Retinal pigment epithelial cell (primary cell): ENCODE measurements around the gene GAGE10.
A peak's percentile ranks its signal among the peaks of the same experiment; 100 is the strongest.

Experiments
- DNase-seq: peaks from one replicate; pipeline ENCODE4 v3.0.0-alpha.2; 2010; ENCODE audit warnings: low read depth
- H3K4me3 ChIP-seq: 2 replicates; pipeline ENCODE4 v1.5.1; 2011; ENCODE audit warnings: mild to moderate bottlenecking, low read length, control low read depth, moderate library complexity
- CTCF ChIP-seq: conservative IDR thresholded peaks from 2 replicates; pipeline ENCODE4 v1.5.1; 2011; ENCODE audit warnings: low read depth, low read length, control low read depth, inconsistent platforms

The GAGE10 gene

GRCh38 chrX:49269010-49269766 lies 34.3 kb upstream of the GAGE10 start:
- TF ChIP-seq CTCF, result no peak

DNA sequence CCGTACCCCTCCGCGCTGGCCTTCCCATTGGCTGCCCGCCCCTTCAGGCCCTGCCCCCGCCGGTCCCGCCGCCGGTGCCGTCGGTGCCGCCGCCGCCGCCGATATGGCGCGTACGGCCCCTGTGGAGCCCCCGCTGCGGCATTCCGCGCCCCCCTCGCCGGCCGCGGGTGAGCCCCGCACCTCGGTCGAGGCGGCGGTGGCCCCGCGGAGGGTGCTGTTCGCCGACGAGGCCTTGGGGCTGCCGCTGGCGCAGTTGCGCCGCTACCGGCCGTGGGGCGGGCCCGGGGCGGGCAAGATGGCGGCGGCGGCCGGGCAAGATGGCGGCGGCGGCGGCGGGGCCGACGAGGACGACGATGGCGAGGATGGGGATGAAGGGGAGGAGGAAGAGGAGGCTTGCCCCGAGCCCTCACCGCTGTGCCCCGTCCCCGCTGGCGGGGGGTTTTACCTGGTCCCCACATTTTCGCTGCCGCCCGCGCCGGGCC lies 33.6 kb upstream of the GAGE10 start, which contains the start of gene PPP1R3F:
Gene PPP1R3F, plus strand, starts transcription at position 27 of the 482 bp plus-strand sequence. Its CDS starts 77 bp downstream, at position 104.
- no peak for TF ChIP-seq CTCF
- no peak for DNase-seq
- peak within 1 kb of the TSS; percentile 72 for H3K4me3 ChIP-seq

More at GRCh38 chrX:49269010-49269766, 34.3 kb upstream of the GAGE10 start:
- H3K4me3 ChIP-seq, result peak overlapping the region; percentile 72
- peak; percentile 90 for DNase-seq

DNA sequence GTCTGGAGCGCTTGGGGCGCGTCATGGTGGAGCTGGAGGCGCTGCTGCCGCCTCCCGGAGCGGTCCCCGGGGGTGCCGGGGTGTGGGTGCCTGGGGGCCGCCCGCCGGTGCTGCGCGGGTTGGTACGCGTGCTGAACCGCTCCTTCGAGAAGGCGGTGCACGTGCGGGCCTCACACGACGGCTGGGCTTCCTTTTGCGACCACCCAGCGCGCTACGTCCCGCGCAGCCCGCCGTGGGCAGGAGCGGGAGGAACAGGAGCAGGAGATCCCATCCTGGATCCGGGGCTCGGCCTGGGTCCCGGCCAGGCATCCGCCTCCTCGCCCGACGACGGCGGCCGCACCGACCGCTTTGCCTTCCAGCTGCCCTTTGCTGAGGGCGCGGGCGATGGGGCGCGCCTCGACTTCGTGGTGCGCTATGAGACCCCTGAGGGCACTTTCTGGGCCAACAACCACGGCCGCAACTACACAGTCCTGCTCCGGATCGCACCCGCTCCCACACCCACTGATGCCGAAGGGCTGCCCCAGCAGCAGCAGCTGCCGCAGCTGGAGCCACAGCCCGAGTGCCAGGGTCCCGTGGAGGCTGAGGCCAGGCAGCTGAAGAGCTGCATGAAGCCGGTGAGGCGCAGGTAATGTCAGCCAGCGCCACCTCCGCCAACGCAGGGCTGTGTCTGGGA lies 33.1 kb upstream of the GAGE10 start:
- H3K4me3 ChIP-seq, result peak overlapping the region; percentile 52
- no peak for DNase-seq
- TF ChIP-seq CTCF, result no peak

- no peak overlapping the region for H3K4me3 ChIP-seq
Measured at GRCh38 chrX:49271341-49271740, 32.1 kb upstream of the GAGE10 start.

GRCh38 chrX:49272421-49272820 lies 31.0 kb upstream of the GAGE10 start:
- DNase-seq, result no peak
- no peak overlapping the region for H3K4me3 ChIP-seq
- no peak for TF ChIP-seq CTCF

More at GRCh38 chrX:49271341-49271740, 32.1 kb upstream of the GAGE10 start:
- DNase-seq, result no peak
- no peak for TF ChIP-seq CTCF

DNA sequence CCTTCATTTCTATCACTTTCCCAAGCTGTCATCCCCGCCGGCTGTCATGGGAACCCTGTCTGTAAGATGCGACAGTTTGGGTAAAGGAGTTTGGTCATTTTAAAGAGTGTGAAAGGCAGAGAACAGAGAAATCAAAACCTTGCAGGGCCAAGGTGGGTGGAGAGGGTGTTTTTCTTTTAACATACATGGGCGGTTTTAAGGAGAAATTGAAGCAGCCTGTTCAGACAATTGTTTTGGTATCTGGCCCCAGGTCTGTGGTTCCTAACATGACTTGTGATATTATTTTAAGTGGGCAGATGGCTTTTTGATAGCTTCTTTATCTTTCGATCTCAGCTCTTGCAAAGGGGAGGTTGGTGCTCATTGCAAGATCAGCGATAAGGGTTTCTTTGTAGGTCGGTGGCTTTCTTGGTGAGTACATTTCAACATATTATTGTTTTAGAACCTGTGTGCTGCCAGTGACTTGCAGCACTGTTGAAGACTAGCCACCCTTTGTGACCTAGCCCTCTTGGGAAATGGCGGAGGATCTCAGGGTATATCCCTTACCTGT lies 30.2 kb upstream of the GAGE10 start:
- DNase-seq, result no peak
- TF ChIP-seq CTCF, result no peak
- no peak overlapping the region for H3K4me3 ChIP-seq
